ENCODE data around the gene UVSSA.

DNA sequence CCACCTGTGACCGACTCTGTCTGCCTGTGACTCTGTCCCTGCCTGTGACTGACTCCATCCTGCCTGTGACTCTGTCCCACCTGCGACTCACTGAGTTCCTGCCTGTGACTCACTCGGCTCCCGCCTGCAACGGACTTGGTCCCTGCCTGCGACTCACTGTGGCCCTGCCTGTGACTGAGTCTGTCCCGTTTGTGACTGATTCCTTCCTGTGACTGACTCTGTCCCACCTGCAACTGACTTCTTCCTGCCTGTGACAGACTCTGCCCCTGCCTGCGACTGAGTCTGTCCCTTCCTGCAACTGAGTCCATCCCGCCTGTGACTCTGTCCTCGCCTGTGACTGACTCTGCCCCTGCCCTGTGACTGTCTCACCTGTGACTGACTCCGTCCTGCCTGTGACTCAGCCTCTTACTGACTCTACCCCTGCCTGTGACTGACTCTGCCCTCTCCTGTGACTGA, 9.6 kb upstream of the UVSSA start:
- TF ChIP-seq EZH2 (optimal IDR thresholded peaks at IDR 0.05; ENCODE audit: low read depth, low read length) = no peak
- TF ChIP-seq, protein P1, sequence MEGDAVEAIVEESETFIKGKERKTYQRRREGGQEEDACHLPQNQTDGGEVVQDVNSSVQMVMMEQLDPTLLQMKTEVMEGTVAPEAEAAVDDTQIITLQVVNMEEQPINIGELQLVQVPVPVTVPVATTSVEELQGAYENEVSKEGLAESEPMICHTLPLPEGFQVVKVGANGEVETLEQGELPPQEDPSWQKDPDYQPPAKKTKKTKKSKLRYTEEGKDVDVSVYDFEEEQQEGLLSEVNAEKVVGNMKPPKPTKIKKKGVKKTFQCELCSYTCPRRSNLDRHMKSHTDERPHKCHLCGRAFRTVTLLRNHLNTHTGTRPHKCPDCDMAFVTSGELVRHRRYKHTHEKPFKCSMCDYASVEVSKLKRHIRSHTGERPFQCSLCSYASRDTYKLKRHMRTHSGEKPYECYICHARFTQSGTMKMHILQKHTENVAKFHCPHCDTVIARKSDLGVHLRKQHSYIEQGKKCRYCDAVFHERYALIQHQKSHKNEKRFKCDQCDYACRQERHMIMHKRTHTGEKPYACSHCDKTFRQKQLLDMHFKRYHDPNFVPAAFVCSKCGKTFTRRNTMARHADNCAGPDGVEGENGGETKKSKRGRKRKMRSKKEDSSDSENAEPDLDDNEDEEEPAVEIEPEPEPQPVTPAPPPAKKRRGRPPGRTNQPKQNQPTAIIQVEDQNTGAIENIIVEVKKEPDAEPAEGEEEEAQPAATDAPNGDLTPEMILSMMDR (IDR thresholded peaks at IDR 0.05; ENCODE audit: low read length) = no peak
- no peak for TF ChIP-seq EZH2phosphoT487 (IDR thresholded peaks at IDR 0.05; ENCODE audit: low read length)

All from MM.1S (cell line).